Epithelial cell of esophagus (primary cell): ENCODE data around the gene ATP6V0D1.

ENCODE experiments used
- DNase-seq: peaks from one replicate; pipeline ENCODE4 v3.0.0; 2010; ENCODE audit warnings: low read depth
- H3K4me3 ChIP-seq: 2 replicates; pipeline ENCODE4 v1.5.1; 2011; ENCODE audit warnings: mild to moderate bottlenecking, low read length, control low read depth
- CTCF ChIP-seq: IDR thresholded peaks from 2 replicates; pipeline ENCODE4 v1.5.1; 2011; ENCODE audit warnings: low read depth, mild to moderate bottlenecking, low read length, control low read depth, inconsistent platforms; ENCODE audit not compliant: insufficient read depth; ENCODE audit errors: missing control alignments

Gene ATP6V0D1

GRCh38 chr16:67449336-67449735 is 31.6 kb downstream of the ATP6V0D1 start:
- H3K4me3 ChIP-seq, result no peak overlapping the region
- TF ChIP-seq CTCF, result no peak
- no peak for DNase-seq

GRCh38 chr16:67448580-67448979 is 32.4 kb downstream of the ATP6V0D1 start:
- DNase-seq, result no peak
- H3K4me3 ChIP-seq, result no peak overlapping the region
- TF ChIP-seq CTCF, result no peak

GRCh38 chr16:67447508-67448076 is 33.4 kb downstream of the ATP6V0D1 start:
- H3K4me3 ChIP-seq, result no peak overlapping the region
- peak; percentile 30 for DNase-seq
- TF ChIP-seq CTCF, result peak; percentile 53

GRCh38 chr16:67446968-67447507 is 33.9 kb downstream of the ATP6V0D1 start:
- TF ChIP-seq CTCF, result no peak
- no peak for DNase-seq
- no peak overlapping the region for H3K4me3 ChIP-seq

GRCh38 chr16:67445913-67446907 is 34.7 kb downstream of the ATP6V0D1 start:
- H3K4me3 ChIP-seq, result no peak overlapping the region
- no peak for TF ChIP-seq CTCF
- no peak for DNase-seq

- DNase-seq, result no peak
- TF ChIP-seq CTCF, result no peak
- no peak overlapping the region for H3K4me3 ChIP-seq
Measured at GRCh38 chr16:67445441-67445912, 35.5 kb downstream of the ATP6V0D1 start.
